ENCODE measurements around the gene ADD2. TPM values are rescaled to one million over a fixed set of nuclear protein-coding genes. Genes with fewer than 3 reads are reported as not detected.

The ADD2 gene
- total and polyA plus RNA-seq, 2 experiments from 2014 or later, result 4.7 to 40.0 TPM

- no peak for TF ChIP-seq CTCF (IDR thresholded peaks at IDR 0.05; ENCODE audit: low read depth, low read length)
- Histone ChIP-seq H3K27me3 (no peaks in the 10 kb centered on the region), H3K27ac (no peak overlapping the region), H3K4me1 (ENCODE audit: low read depth) (no peaks in the 10 kb centered on the region), H3K4me3 (no peak overlapping the region), H3K9me3 (ENCODE audit: low read depth) (no peaks in the 10 kb centered on the region), H3K36me3 (no peaks in the 10 kb centered on the region)
- DNase-seq (ENCODE audit: low read depth in 1 of 2, low spot score in 1 of 2), result no peak
Measured at GRCh38 chr2:70772486-70773155, 4.6 kb upstream of the ADD2 start.

- Histone ChIP-seq H3K4me1 (ENCODE audit: low read depth) (peaks cover 3% of the 10 kb centered on the region), H3K9me3 (ENCODE audit: low read depth) (no peaks in the 10 kb centered on the region), H3K27me3 (peaks cover 7% of the 10 kb centered on the region), H3K27ac (no peak overlapping the region), H3K36me3 (no peaks in the 10 kb centered on the region), H3K4me3 (no peak overlapping the region)
- no peak for DNase-seq (ENCODE audit: low read depth in 1 of 2, low spot score in 1 of 2)
- no peak for TF ChIP-seq CTCF (IDR thresholded peaks at IDR 0.05; ENCODE audit: low read depth, low read length)
Measured at GRCh38 chr2:70771446-70771845, 3.4 kb upstream of the ADD2 start.

- no peak overlapping the region for H3K4me3 ChIP-seq
- no peaks in the 10 kb centered on the region for H3K9me3 ChIP-seq (ENCODE audit: low read depth)
- DNase-seq (ENCODE audit: low read depth in 1 of 2, low spot score in 1 of 2), result no peak
- H3K27ac ChIP-seq, result no peak overlapping the region
- TF ChIP-seq CTCF (IDR thresholded peaks at IDR 0.05; ENCODE audit: low read depth, low read length), result no peak
- peaks cover 4% of the 10 kb centered on the region for H3K4me1 ChIP-seq (ENCODE audit: low read depth)
- H3K27me3 ChIP-seq, result peaks cover 19% of the 10 kb centered on the region
- no peaks in the 10 kb centered on the region for H3K36me3 ChIP-seq
Measured at GRCh38 chr2:70769450-70769849, 1.4 kb upstream of the ADD2 start.

- no peak for TF ChIP-seq CTCF (IDR thresholded peaks at IDR 0.05; ENCODE audit: low read depth, low read length)
- Histone ChIP-seq H3K9me3 (ENCODE audit: low read depth) (no peaks in the 10 kb centered on the region), H3K36me3 (no peaks in the 10 kb centered on the region), H3K27me3 (peaks cover 19% of the 10 kb centered on the region), H3K27ac (no peak overlapping the region), H3K4me1 (ENCODE audit: low read depth) (peaks cover 4% of the 10 kb centered on the region), H3K4me3 (no peak overlapping the region)
- DNase-seq (ENCODE audit: low read depth in 1 of 2, low spot score in 1 of 2), result no peak
Measured at GRCh38 chr2:70768590-70769085, 638 bp upstream of the ADD2 start.

- H3K27me3 ChIP-seq, result peaks cover 19% of the 10 kb centered on the region
- TF ChIP-seq CTCF (IDR thresholded peaks at IDR 0.05; ENCODE audit: low read depth, low read length), result no peak
- H3K4me3 ChIP-seq, result peak overlapping the region; percentile 56
- peaks cover 4% of the 10 kb centered on the region for H3K4me1 ChIP-seq (ENCODE audit: low read depth)
- H3K36me3 ChIP-seq, result no peaks in the 10 kb centered on the region
- H3K9me3 ChIP-seq (ENCODE audit: low read depth), result no peaks in the 10 kb centered on the region
- H3K27ac ChIP-seq, result no peak overlapping the region
- DNase-seq (ENCODE audit: low read depth in 1 of 2, low spot score in 1 of 2), result peak in 1 of 2 donors; percentile 47
Measured at GRCh38 chr2:70767079-70767698, 811 bp downstream of the ADD2 start.

All from cardiac muscle cell (in vitro differentiated cells and primary cell).